HepG2 (cell line): ENCODE data around the gene MYCBPAP. TPM values are rescaled to one million over a fixed set of nuclear protein-coding genes. Genes with fewer than 3 reads are reported as not detected.

Source experiments
- AKAP8 ChIP-seq: sonication (generic); formaldehyde crosslinking; IDR thresholded peaks from 2 replicates; pipeline ENCODE4 v1.5.1; 2020; ENCODE audit warnings: mild to moderate bottlenecking, missing genetic modification reagents
- ARNT2 ChIP-seq: sonication (generic); formaldehyde crosslinking; IDR thresholded peaks from 2 replicates; pipeline ENCODE4 v1.8.0; 2022; ENCODE audit warnings: mild to moderate bottlenecking, low read depth, missing genetic modification reagents, moderate library complexity
- FIP1L1 ChIP-seq: fragments of 200-400 bp; formaldehyde crosslinking; IDR thresholded peaks from 2 replicates; pipeline ENCODE4 v1.6.1; 2018; ENCODE audit warnings: low read depth, mild to moderate bottlenecking, low read length, moderate library complexity, borderline replicate concordance; ENCODE audit not compliant: insufficient read depth
- FOSL1 ChIP-seq: sonication (generic); formaldehyde crosslinking; IDR thresholded peaks from 2 replicates; pipeline ENCODE4 v1.9.0; 2021; ENCODE audit warnings: missing genetic modification reagents, borderline replicate concordance
- GFI1 ChIP-seq: sonication (generic); formaldehyde crosslinking; IDR thresholded peaks from 2 replicates; pipeline ENCODE4 v1.5.0; 2020; ENCODE audit warnings: missing genetic modification reagents, mild to moderate bottlenecking, borderline replicate concordance
- HDAC6 ChIP-seq: fragments of 200-600 bp; sonication (generic); IDR thresholded peaks from 2 replicates; pipeline ENCODE4 v1.7.0; 2017; ENCODE audit warnings: mild to moderate bottlenecking, antibody characterized with exemption, low read length, low read depth
- IKZF5 ChIP-seq: IDR thresholded peaks from 2 replicates; pipeline ENCODE4 v1.6.1; 2018; ENCODE audit warnings: missing genetic modification reagents, mild to moderate bottlenecking, missing compliant biosample characterization
- MBD4 ChIP-seq: IDR thresholded peaks from 2 replicates; pipeline ENCODE4 v1.6.1; 2012; ENCODE audit warnings: low read length, inconsistent platforms, borderline replicate concordance
- MIER2 ChIP-seq: IDR thresholded peaks from 2 replicates; pipeline ENCODE4 v1.6.1; 2016; ENCODE audit warnings: missing biosample characterization, missing genetic modification reagents
- MIXL1 ChIP-seq: IDR thresholded peaks from 2 replicates; pipeline ENCODE4 v1.6.1; 2016
- MTA1 ChIP-seq: sonication (generic); formaldehyde crosslinking; IDR thresholded peaks from 2 replicates; pipeline ENCODE4 v1.4.0; 2020; ENCODE audit warnings: missing genetic modification reagents, mild to moderate bottlenecking, borderline replicate concordance
- PLRG1 ChIP-seq: fragments of 450-650 bp; conservative IDR thresholded peaks from 2 replicates; pipeline ENCODE4 v1.6.1; 2016
- RARA ChIP-seq: IDR thresholded peaks from 2 replicates; pipeline ENCODE4 v1.6.1; 2016; ENCODE audit warnings: missing genetic modification reagents, missing compliant biosample characterization
- SALL1 ChIP-seq: sonication (generic); formaldehyde crosslinking; IDR thresholded peaks from 2 replicates; pipeline ENCODE4 v1.8.0; 2022; ENCODE audit warnings: mild to moderate bottlenecking, missing genetic modification reagents
- TBL1XR1 ChIP-seq: fragments of 150-350 bp; IDR thresholded peaks from 2 replicates; pipeline ENCODE4 v1.6.1; 2014; ENCODE audit warnings: borderline replicate concordance, low read length; ENCODE audit not compliant: partially characterized antibody
- TBP ChIP-seq: sonication (generic); formaldehyde crosslinking; IDR thresholded peaks from 2 replicates; pipeline ENCODE4 v1.5.0; 2020; ENCODE audit warnings: missing genetic modification reagents
- ZNF121 ChIP-seq: sonication (generic); formaldehyde crosslinking; IDR thresholded peaks from 2 replicates; pipeline ENCODE4 v1.5.0; 2020; ENCODE audit warnings: mild to moderate bottlenecking, missing genetic modification reagents
- ZNF224 ChIP-seq: sonication (generic); formaldehyde crosslinking; IDR thresholded peaks from 2 replicates; pipeline ENCODE4 v1.5.0; 2020; ENCODE audit warnings: mild to moderate bottlenecking, missing genetic modification reagents
- ZNF232 ChIP-seq: sonication (generic); formaldehyde crosslinking; IDR thresholded peaks from 2 replicates; pipeline ENCODE4 v1.4.0; 2020; ENCODE audit warnings: missing genetic modification reagents, borderline replicate concordance
- ZNF652 ChIP-seq: IDR thresholded peaks from 2 replicates; pipeline ENCODE4 v1.6.1; 2016; ENCODE audit warnings: low read depth, borderline replicate concordance
- ZNF713 ChIP-seq: sonication (generic); formaldehyde crosslinking; IDR thresholded peaks from 2 replicates; pipeline ENCODE4 v1.4.0; 2020; ENCODE audit warnings: mild to moderate bottlenecking, missing genetic modification reagents
- ZNF75D ChIP-seq: sonication (generic); formaldehyde crosslinking; IDR thresholded peaks from 2 replicates; pipeline ENCODE4 v1.8.1; 2023; ENCODE audit warnings: missing genetic modification reagents, mild to moderate bottlenecking, borderline replicate concordance
- ZNF878 ChIP-seq: sonication (generic); formaldehyde crosslinking; IDR thresholded peaks from 2 replicates; pipeline ENCODE4 v1.8.1; 2023; ENCODE audit warnings: mild to moderate bottlenecking, missing genetic modification reagents, moderate library complexity
- polyA plus RNA-seq, 8 experiments: library from polyadenylated mRNA; depleted of rRNA in 3 of 8; stranded (reverse) in 7 of 8; unstranded in 1 of 8; fragments of >200 nt; fragmentation: Illumina TruSeq in 4 of 8; extraction: Trizol in 4 of 8; gene quantifications; 2 replicates each; pipeline versions ENCODE4 v1.2.1 to v1.2.3, GENCODE V29; 2011 to 2016; ENCODE audit warnings: low read depth in 4 of 8, missing spikeins in 1 of 8, mixed read lengths in 1 of 8; ENCODE audit not compliant: insufficient read depth in 1 of 8
- total RNA-seq, 5 experiments: library from RNA; depleted of rRNA; stranded (reverse); fragments of >200 nt; fragmentation: Illumina TruSeq; extraction: Trizol; gene quantifications; 2 replicates each; pipeline ENCODE4 v1.2.3, GENCODE V29; 2016; ENCODE audit warnings: low read depth in 1 of 5
- TF ChIP-seq, protein P1 (sequence below): sonication (generic); formaldehyde crosslinking; IDR thresholded peaks from 2 replicates; pipeline ENCODE4 v1.4.0; 2020; ENCODE audit warnings: missing genetic modification reagents, mild to moderate bottlenecking, borderline replicate concordance
- TF ChIP-seq, protein P2 (sequence below): IDR thresholded peaks from 2 replicates; pipeline ENCODE4 v1.6.1; 2016; ENCODE audit warnings: missing compliant biosample characterization, missing genetic modification reagents, borderline replicate concordance
- TF ChIP-seq, protein P3 (sequence below): sonication (generic); formaldehyde crosslinking; IDR thresholded peaks from 2 replicates; pipeline ENCODE4 v1.4.0; 2020; ENCODE audit warnings: missing genetic modification reagents

The MYCBPAP gene
- total and polyA plus RNA-seq, 2 of the 13 experiments (the other 11 are each of a cell fraction or from before 2014, with no cell fraction given): 0.22 to 0.24 TPM

GRCh38 chr17:50538549-50539410 lies 30.5 kb downstream of the MYCBPAP start (continued):
- TF ChIP-seq ZNF75D (CRISPR knock-in tag): no peak
- no peak for TF ChIP-seq IKZF5 (CRISPR knock-in tag)
- TF ChIP-seq GFI1 (CRISPR knock-in tag): no peak
- TF ChIP-seq ZNF878 (CRISPR knock-in tag): no peak
- TF ChIP-seq, protein P1, sequence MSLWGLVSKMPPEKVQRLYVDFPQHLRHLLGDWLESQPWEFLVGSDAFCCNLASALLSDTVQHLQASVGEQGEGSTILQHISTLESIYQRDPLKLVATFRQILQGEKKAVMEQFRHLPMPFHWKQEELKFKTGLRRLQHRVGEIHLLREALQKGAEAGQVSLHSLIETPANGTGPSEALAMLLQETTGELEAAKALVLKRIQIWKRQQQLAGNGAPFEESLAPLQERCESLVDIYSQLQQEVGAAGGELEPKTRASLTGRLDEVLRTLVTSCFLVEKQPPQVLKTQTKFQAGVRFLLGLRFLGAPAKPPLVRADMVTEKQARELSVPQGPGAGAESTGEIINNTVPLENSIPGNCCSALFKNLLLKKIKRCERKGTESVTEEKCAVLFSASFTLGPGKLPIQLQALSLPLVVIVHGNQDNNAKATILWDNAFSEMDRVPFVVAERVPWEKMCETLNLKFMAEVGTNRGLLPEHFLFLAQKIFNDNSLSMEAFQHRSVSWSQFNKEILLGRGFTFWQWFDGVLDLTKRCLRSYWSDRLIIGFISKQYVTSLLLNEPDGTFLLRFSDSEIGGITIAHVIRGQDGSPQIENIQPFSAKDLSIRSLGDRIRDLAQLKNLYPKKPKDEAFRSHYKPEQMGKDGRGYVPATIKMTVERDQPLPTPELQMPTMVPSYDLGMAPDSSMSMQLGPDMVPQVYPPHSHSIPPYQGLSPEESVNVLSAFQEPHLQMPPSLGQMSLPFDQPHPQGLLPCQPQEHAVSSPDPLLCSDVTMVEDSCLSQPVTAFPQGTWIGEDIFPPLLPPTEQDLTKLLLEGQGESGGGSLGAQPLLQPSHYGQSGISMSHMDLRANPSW (CRISPR knock-in tag): no peak
- no peak for TF ChIP-seq RARA (CRISPR knock-in tag)
- TF ChIP-seq TBP (CRISPR knock-in tag): no peak
- TF ChIP-seq, protein P2, sequence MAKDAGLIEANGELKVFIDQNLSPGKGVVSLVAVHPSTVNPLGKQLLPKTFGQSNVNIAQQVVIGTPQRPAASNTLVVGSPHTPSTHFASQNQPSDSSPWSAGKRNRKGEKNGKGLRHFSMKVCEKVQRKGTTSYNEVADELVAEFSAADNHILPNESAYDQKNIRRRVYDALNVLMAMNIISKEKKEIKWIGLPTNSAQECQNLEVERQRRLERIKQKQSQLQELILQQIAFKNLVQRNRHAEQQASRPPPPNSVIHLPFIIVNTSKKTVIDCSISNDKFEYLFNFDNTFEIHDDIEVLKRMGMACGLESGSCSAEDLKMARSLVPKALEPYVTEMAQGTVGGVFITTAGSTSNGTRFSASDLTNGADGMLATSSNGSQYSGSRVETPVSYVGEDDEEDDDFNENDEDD: peak; percentile 59; the same call in 1 of the 2 replicates
- TF ChIP-seq ZNF121 (CRISPR knock-in tag): no peak
- TF ChIP-seq AKAP8 (CRISPR knock-in tag): peak; percentile 54; the same call in 1 of the 2 replicates
- no peak for TF ChIP-seq MBD4
- TF ChIP-seq ZNF713 (CRISPR knock-in tag): no peak
- TF ChIP-seq TBL1XR1: no peak
- TF ChIP-seq HDAC6: no peak
- no peak for TF ChIP-seq MIXL1 (CRISPR knock-in tag)
- no peak for TF ChIP-seq MTA1 (CRISPR knock-in tag)
- TF ChIP-seq PLRG1: no peak
- TF ChIP-seq ZNF232 (CRISPR knock-in tag): peak; percentile 55; the same call in 1 of the 2 replicates
- no peak for TF ChIP-seq ARNT2 (CRISPR knock-in tag)
- no peak for TF ChIP-seq ZNF224
- TF ChIP-seq FOSL1 (CRISPR knock-in tag): no peak
- TF ChIP-seq ZNF652 (CRISPR knock-in tag): no peak
- peak; percentile 73; the same call in 1 of the 2 replicates for TF ChIP-seq SALL1
- TF ChIP-seq, protein P3, sequence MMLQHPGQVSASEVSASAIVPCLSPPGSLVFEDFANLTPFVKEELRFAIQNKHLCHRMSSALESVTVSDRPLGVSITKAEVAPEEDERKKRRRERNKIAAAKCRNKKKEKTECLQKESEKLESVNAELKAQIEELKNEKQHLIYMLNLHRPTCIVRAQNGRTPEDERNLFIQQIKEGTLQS (CRISPR knock-in tag): no peak
- TF ChIP-seq MIER2: no peak
- TF ChIP-seq FIP1L1: no peak
